HG03558 (cell line): Measurements from ENCODE around the gene IFT88.

Source experiments
- ATAC-seq: cut with Tn5 transposase; IDR thresholded peaks from one replicate; pipeline ENCODE4 v1.9.1; 2021; ENCODE audit warnings: moderate number of reproducible peaks; ENCODE audit not compliant: unreplicated experiment; ENCODE audit errors: extremely low read depth

The IFT88 gene, protein sequence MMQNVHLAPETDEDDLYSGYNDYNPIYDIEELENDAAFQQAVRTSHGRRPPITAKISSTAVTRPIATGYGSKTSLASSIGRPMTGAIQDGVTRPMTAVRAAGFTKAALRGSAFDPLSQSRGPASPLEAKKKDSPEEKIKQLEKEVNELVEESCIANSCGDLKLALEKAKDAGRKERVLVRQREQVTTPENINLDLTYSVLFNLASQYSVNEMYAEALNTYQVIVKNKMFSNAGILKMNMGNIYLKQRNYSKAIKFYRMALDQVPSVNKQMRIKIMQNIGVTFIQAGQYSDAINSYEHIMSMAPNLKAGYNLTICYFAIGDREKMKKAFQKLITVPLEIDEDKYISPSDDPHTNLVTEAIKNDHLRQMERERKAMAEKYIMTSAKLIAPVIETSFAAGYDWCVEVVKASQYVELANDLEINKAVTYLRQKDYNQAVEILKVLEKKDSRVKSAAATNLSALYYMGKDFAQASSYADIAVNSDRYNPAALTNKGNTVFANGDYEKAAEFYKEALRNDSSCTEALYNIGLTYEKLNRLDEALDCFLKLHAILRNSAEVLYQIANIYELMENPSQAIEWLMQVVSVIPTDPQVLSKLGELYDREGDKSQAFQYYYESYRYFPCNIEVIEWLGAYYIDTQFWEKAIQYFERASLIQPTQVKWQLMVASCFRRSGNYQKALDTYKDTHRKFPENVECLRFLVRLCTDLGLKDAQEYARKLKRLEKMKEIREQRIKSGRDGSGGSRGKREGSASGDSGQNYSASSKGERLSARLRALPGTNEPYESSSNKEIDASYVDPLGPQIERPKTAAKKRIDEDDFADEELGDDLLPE

DNA sequence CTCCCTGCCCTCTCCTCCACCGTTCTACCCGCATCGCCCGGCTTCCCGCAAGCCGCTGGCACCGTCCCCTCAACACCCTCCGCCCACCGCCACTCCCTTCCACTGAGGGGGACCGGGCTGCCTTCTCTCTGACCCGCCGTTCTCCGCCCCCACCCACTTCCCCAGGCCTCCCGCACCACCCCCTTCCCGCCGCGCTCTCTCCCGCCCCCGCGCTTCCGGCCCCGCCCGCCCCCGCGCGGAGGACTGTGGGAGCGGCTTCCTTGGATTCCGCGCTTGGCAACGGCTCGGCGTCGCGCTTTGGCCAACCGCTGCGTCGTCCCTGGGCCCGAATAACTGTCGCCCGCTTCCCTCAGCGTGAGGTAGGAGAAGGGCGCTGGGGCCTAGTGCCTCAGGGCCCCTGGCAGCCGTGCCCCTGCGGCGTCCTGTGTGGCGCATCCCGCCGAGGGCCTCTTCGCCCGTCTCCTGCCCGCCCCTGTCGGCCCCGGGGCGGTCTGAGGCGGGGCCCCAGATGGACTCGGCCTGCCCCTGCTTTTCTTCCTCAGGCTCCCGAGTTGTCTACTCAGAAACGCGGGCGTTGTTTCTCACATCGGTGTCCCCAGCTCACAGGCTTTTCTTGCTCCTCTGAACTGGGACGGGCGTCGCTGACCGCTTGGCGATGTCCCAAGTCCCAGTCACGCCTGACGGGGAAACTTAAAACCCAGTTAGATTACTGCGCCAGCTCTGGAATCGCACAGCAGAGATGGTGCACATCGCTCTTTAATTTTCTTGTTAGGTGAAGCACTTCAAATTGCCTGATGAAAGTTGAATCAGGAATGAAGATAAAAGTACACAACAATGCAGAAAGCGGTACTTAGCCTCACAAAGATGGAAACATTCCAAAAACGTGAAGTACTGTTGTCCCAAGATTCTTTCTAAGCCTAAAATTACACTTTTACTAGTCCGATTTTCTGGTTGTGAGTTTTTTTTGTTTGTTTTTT is at the start of gene IFT88:
TSS of gene IFT88 (plus strand) at position 260 of the 977 bp plus-strand sequence. CDS start 7,229 bp downstream, outside the sequence.
- ATAC-seq = peak; percentile 78

DNA sequence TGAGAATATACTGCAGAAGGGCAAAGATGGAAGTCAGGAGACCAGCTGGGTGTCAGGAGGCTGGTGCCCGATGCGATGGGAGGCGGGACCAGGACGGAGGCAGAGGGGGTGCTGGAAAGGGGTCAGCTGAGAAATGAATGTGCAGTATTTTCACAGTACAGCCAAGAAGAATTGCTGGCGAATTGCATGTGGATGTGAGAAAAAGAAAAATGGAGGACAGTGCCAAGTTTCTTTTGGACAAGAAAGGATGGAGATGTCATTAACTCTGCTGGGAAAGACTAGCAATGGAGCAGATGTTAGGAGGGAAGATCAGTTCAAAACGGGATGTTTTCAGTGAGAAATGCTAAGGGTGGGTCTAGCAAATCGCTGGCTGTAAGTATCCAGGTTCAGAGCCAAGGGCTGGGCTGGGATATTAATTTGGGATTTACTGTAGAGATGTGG is 48.3 kb upstream of the IFT88 start:
- no peak for ATAC-seq

DNA sequence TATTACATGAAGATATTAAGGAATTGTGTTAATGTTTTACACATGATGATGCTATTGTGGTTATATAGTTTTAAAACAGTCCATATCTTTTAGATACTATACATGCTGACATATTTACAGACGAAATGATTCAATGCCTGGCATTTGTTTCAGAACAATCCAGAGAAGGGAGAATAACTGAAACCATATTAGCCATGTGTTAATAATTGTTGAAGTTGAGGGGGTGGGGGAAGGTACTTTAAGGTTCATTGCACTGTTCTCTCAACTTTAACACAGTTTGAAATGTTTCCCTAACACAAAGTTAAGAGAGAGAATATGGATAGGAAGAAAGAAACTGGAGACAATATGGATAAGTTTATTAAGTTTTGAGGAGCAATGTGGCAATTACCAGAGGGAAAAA is 47.1 kb upstream of the IFT88 start:
- no peak for ATAC-seq

DNA sequence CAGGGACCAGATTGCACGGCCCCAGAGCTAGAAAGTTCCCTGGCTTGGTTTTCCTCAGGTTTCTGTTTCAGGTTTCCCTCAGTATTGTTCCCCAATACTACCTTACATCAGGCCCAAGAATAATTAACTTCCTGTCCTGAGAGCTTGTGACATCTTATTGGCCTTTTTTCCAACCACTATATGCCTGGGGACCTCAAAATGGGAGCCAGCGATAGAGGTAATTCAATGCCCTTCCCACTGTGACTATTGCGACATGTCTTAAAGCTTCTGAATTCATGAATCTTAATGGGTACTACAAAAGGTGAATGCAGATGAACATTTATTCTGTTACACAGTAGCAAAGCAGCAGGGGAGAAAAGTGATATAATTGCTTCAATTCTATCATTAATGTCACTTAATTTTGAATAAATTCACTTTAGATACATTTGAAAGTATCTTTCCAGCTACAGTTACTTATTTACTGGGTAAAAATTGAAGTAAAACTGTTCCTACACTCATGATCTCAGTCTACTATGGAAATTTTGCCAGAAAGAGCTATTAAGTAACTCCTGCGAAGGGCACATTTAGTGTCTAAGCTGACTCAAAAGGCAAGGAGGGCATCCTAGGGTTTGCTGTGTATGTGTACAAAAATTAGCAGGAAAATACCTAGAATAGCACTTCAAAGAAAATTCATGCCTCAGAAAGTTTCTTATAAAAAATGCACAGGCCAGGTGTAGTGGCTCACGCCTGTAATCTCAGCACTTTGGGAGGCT is 45.4 kb upstream of the IFT88 start:
- ATAC-seq = no peak

DNA sequence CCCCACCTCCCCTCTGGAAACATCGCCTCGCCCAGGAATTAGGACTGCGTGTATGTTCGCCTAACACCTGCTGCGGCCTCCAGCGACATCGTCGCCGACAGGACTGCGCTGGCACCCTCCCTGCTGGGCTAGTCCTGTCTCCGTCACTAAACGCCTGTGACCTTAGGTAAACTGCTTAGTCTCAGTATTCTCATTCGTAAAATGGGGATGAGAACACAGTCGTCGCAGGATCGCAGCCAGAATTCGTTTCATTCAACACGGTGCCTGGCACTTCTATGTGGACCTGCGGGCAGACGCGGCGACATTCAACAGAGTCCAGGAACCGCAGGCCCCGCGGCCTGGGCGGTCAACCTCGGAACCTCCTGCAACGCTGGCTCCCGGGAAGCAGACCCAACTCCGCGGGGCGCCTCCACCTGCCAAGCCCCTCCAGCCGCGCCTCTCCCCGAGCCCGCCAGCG is 41.8 kb upstream of the IFT88 start:
- no peak for ATAC-seq

DNA sequence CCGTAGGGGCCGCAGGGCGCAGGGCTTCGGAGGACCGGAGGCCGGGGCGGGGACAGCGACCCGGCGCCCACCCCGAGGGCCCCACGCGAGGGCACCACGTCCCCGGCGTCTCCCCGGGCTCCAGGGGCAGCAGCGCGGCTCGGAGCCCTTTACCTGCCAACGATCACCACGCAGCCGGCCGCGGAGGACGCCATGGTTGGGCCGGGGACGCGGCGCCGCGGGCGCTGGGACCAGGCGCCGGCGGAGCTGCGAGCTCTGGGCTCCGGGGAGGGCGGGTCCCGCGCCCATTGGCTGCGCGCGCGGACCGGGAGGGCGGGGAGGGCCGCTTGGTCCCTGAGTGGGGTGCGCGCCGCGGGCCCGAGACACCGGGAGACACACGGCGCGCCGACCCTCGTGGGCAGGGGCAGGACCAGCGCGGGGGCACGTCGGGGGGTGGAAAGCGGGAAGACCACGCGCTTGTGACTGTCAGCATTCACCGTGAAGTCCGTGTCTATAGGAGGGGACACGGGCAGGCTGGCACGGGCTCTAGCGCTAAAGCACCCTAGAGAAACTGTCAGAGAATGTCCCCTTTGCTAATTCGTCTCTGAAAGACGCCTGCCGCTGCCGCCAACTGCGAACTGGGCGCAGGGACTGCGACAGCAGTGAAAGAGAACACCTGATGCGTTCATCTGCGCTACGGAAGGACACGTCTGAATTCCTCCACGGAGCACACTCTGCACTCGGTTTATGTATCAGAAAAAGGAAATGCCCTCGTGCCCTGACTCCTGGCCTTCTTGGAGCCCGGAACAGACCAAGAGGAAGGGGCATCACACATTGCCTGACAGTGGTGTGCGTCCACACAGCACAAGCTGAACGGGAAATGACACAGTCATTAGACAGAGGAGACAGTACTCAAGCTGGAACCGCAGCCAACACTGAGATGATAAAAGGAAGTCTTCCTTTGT is 41.1 kb upstream of the IFT88 start, which contains the start of gene CRYL1:
TSS of gene CRYL1 (minus strand) at position 257 of the 944 bp plus-strand sequence. CDS start at position 194, 63 bp downstream.
- no peak for ATAC-seq

DNA sequence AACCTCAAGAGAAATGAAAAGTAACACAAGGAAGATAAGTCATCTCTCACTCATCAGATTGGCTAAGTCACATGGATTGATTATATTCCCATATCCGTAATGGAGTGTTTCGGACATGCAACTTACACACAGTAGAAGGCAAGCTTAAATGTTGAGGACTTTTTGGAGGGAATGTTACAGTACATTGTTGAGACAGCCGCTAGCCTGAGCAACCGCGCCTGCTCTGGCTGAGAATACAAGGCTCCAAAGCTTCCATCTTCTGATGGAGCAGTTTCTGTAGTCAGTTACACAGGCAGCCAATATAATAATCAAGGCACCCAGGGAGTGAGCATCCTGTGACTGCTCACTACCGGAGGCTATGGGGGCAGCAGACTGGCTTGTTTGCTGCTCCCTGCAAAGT is 40.3 kb upstream of the IFT88 start:
- no peak for ATAC-seq

DNA sequence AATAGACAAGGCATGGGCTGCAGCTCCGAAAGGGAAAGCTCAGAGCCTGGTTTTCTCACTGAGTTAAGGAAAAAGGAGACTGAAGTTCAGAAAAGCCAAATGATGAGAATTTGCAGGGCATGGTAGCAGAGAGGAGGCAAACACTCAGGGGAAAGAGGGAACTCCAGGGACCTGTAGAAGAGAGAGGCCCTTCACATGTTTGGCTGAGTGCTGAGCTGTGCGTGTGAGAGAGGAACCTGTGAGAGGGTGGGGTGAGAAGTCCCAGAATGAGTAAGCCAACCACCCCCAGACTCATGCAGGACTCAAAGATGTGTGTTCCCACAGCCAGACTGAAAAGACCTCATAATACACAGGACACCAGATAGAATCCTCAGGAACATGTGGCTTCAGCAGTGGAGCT is 38.5 kb upstream of the IFT88 start:
- ATAC-seq = peak; percentile 47

DNA sequence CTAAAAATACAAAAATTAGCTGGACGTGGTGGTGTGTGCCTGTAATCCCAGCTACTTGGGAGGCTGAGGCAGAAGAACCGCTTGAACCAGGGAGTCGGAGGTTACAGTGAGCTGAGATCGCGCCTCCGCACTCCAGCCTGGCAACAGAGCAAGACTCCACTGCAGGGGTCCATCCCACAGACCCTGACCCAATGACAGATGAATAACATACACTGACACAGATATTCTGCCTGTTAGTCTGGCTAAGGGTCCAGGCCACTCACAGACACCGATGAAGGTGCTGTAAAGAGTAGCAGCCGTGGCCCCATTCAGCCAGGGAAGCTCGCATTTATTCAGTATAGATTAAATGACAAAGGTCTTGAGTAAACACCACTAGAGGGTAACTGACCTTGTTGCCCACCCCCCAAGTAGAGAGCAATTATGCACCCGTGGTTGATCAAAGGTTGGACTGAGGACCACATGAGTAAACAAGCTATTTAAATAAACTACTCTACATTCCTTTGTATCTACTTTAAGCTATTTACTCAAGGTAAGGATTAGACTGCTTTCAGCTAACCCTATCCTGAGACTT is 32.8 kb upstream of the IFT88 start:
- no peak for ATAC-seq

DNA sequence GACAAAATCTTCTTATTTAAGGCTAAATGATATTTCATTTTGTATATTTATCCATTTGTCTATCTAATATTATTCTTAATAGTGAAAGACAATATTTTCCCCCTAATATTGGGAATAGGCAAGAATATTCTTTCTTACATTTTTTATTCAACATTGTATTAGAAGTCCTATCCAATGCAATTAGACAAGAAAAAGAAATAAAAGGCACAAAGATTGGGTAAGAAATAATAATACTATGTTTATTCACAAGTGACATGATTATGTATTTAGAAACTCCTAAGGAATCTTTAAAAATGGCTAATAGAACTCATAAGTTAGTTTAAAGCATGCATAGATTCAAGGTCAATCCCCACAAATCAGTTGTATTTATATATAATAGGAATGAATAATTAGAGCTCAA is 30.0 kb upstream of the IFT88 start:
- no peak for ATAC-seq

DNA sequence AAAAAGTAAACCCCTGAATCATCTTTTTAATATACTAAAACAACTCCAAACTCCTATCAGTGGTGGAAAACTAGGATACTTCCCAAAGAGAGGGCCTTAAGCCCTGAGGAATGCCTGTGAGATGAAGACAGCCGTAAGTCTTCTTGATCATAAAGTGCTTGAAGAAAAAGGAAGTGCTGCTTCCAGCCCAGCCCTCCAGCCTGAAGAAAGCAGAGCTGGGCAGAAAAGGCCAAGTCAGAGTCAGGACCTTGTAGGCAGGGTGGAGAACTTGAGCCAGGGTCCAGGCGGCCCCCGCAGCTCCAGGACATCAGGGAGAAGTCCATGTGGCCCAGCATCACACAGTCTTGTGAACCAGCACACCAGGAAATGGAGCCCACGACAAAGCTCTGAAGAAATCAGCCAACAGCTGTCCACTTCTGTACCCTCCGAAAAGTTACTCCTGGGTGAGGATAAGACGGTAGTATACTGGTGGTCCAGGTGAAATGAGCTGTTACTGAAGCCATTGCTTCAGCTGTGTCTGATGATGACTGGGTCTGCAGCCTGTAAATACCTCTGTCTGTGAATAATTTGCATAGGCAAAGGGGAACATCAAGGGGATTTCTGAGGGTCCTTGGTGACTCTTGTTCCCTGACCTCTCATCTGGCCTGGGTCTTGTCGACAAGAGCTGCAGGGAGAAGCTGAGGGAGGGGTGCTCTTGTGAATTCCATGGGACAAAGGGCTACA is 22.6 kb upstream of the IFT88 start:
- no peak for ATAC-seq

DNA sequence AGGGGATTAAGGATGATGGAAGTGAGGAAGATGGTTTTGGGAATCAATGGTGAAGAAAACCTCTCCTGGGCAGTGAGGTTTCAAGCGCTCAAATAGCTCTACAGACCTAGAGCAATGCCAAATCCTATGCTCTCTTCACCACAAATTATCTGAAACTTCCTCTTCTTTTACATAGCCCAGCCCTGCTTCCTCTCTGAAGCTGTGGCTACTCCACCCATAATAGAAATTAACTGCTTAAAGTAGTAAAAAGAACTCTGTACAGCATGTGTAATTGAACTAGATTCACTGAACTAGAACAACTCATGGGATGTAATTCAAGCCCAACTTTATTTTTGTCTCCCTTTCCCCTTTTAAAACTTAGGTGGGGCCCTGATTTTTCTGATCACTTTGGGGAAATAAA is 20.4 kb upstream of the IFT88 start:
- no peak for ATAC-seq

DNA sequence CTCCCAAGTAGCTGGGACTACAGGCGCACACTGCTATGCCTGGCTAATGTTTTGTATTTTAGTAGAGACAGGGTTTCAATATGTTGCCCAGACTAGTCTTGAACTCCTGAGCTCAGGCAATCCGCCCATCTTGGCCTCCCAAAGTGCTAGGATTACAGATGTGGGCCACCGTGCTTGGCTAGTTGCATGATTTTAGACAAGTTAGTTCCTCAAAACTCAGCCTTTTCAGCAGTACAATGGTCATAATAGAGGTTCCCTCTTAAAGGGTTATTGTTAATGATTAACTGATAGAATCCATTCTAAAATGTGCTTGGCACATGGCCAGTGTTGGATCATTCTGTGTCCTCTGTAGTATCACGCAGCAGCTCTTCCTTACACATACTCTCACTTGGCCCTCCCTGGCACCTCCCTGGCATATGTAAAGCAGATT is 19.5 kb upstream of the IFT88 start:
- ATAC-seq = no peak

DNA sequence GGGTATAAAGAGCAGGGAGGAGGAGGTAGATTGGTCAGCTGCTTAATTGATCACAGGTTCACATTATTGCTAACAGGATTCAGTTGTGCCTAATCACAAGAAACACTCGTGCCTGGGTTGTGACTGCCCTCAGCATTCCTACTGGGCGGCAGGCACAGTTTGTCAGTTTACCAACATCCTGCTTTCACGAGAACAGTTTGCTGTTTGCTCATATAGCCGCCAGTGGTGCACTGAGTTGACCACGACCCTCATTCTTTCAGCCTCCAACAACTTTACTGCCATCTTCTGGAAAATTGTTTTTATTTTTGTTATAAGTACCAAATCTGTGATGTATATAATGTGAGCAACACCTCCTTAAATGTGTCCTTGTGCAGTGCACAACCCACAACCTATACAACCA is 16.2 kb upstream of the IFT88 start:
- ATAC-seq = no peak

DNA sequence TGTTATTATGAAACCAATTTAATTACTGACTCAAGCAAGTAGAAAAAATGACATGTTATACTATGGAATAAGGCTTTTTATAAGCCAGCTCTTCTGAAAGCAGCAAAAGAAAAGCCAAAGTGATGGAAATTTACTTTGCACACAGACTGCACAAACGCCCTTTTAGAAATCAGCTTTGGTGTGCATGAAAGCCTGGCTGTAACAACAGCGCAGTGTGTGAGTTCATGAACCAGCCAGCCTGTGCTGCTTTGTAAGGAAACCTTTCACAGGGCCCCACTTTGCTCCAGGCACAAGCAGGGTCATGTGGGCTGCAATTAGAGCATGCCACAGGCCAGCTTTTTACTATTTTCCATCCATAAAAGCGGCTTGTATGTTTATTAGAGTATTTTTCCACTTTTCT is 13.6 kb upstream of the IFT88 start:
- ATAC-seq = no peak

DNA sequence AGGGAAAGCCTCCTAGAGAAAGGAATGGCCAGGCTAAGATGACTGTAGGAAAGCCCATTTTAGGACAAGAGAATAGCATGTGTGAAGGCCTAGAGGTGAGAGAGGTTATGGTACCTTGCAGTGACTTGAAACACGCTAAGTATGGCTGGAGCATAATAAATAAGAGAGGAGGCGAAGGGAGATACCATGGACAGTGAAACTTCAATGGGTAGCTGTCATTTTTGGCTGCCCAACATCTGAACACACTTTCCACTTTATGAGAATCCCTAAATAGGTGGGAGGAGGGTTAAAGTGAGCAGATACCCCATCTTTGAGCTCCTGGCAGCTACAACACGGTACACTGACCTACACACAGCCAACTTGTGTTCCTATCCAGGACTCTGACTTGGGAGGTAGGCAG is 8.0 kb upstream of the IFT88 start:
- no peak for ATAC-seq

DNA sequence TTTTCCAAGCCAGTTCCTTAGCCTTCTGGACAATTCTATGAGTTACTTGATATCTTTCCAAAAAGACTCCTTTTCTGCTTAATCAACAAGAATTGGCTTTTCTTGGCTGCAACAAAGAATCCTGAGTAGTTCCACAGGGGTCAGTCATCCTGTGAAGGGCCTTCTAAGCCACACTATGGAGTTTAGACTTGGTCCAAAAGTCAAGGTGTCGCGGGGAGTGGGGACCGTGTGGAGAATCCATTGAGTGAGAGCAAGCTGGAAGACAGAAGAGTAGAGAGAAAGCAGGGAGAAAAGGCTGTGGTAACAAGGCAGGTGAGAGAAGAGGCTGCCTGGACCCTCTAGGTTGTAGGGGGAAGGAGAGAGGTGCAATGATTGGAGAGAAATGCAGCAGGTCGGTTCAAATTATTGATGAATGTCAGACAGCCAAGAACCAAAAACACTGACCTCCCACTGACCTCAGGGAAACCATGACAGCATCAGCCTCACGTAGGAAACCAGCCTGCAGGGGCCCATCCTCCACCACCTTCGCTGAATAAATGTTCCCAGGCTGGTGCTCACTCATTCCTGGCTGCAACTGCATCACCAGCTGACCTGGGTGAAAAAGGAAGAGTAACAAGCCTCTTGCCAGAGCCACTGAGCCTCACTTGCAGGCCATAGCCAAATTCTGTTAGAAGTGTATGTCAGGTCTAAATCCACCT is 7.1 kb upstream of the IFT88 start:
- no peak for ATAC-seq
